Hepatocyte (in vitro differentiated cells): Measurements from ENCODE around the gene CACNA1C.
"Not testable (repeated sequence)": the region's sequence is repeated elsewhere in the genome, so short reads cannot be mapped to it uniquely, and the experiment has no call there.

Experiments
- EZH2 ChIP-seq: fragments of 200-600 bp; sonication (generic); IDR thresholded peaks from 2 replicates; pipeline ENCODE4 v1.6.1; 2016; ENCODE audit warnings: antibody characterized with exemption, mild to moderate bottlenecking, borderline replicate concordance
- EZH2phosphoT487 ChIP-seq: fragments of 200-600 bp; sonication (generic); IDR thresholded peaks from one replicate; pipeline ENCODE4 v1.6.1; 2018; ENCODE audit warnings: antibody characterized with exemption, mild to moderate bottlenecking, low read depth, moderate library complexity; ENCODE audit not compliant: unreplicated experiment, severe bottlenecking
- TF ChIP-seq, protein P1 (sequence below): fragments of 200-600 bp; sonication (generic); IDR thresholded peaks from 2 replicates; pipeline ENCODE4 v1.5.1; 2016; ENCODE audit warnings: antibody characterized with exemption, mild to moderate bottlenecking; ENCODE audit not compliant: poor library complexity

DNA sequence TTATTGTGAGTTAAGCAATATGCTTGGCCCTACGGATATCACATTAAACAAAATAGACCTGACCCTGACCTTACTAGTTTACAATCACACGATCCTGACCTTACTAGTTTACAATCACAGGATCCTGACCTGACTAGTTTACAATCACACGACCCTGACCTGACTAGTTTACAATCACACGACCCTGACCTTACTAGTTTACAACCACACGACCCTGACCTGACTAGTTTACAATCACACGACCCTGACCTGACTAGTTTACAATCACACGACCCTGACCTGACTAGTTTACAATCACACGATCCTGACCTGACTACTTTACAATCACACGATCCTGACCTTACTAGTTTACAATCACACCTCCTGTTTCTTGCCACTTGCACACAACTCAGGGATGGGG, 202.9 kb downstream of the CACNA1C start:
- not testable (repeated sequence) for TF ChIP-seq EZH2, EZH2phosphoT487
- TF ChIP-seq, protein P1, sequence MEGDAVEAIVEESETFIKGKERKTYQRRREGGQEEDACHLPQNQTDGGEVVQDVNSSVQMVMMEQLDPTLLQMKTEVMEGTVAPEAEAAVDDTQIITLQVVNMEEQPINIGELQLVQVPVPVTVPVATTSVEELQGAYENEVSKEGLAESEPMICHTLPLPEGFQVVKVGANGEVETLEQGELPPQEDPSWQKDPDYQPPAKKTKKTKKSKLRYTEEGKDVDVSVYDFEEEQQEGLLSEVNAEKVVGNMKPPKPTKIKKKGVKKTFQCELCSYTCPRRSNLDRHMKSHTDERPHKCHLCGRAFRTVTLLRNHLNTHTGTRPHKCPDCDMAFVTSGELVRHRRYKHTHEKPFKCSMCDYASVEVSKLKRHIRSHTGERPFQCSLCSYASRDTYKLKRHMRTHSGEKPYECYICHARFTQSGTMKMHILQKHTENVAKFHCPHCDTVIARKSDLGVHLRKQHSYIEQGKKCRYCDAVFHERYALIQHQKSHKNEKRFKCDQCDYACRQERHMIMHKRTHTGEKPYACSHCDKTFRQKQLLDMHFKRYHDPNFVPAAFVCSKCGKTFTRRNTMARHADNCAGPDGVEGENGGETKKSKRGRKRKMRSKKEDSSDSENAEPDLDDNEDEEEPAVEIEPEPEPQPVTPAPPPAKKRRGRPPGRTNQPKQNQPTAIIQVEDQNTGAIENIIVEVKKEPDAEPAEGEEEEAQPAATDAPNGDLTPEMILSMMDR, result not testable (repeated sequence)
